H9 (cell line): ENCODE data around the gene ZNF503. TPM values are rescaled to one million over a fixed set of nuclear protein-coding genes. Genes with fewer than 3 reads are reported as not detected.

Experiments
- DNase-seq: peaks from one replicate; pipeline ENCODE4 v3.0.0-alpha.2; 2017
- H2AFZ ChIP-seq: one replicate; pipeline ENCODE4 v1.6.1; 2013; ENCODE audit warnings: mild to moderate bottlenecking, low read length, control low read depth, moderate library complexity
- H2AK5ac ChIP-seq: 2 replicates; pipeline ENCODE4 v1.6.1; 2013; ENCODE audit warnings: low read length, control low read depth, mixed read lengths; ENCODE audit not compliant: insufficient read length
- H2BK120ac ChIP-seq: one replicate; pipeline ENCODE4 v1.6.1; 2013; ENCODE audit warnings: low read depth, mild to moderate bottlenecking, low read length, control low read depth, inconsistent platforms; ENCODE audit not compliant: poor library complexity, severe bottlenecking
- H2BK12ac ChIP-seq: 2 replicates; pipeline ENCODE4 v1.6.1; 2013; ENCODE audit warnings: low read length, control low read depth, mixed read lengths, low read depth; ENCODE audit not compliant: insufficient read length
- H2BK15ac ChIP-seq: 2 replicates; pipeline ENCODE4 v1.6.1; 2013; ENCODE audit warnings: low read depth, low read length, control low read depth
- H2BK20ac ChIP-seq: one replicate; pipeline ENCODE4 v1.6.1; 2013; ENCODE audit warnings: low read depth, mild to moderate bottlenecking, low read length, control low read depth, inconsistent platforms; ENCODE audit not compliant: poor library complexity, severe bottlenecking
- H2BK5ac ChIP-seq: 2 replicates; pipeline ENCODE4 v1.6.1; 2013; ENCODE audit warnings: low read length, control low read depth, mixed read lengths; ENCODE audit not compliant: insufficient read length
- H3K14ac ChIP-seq: 2 replicates; pipeline ENCODE4 v1.6.1; 2013; ENCODE audit warnings: low read length, control low read depth; ENCODE audit not compliant: insufficient read depth
- H3K18ac ChIP-seq: 2 replicates; pipeline ENCODE4 v1.6.1; 2013; ENCODE audit warnings: low read depth, mild to moderate bottlenecking, mixed read lengths, low read length, control low read depth; ENCODE audit not compliant: insufficient read length
- H3K23ac ChIP-seq: 2 replicates; pipeline ENCODE4 v1.6.1; 2013; ENCODE audit warnings: low read length, control low read depth, mixed read lengths, low read depth; ENCODE audit not compliant: insufficient read length
- H3K23me2 ChIP-seq: 2 replicates; pipeline ENCODE4 v1.6.1; 2013; ENCODE audit warnings: low read depth, mild to moderate bottlenecking, mixed read lengths, low read length, control low read depth; ENCODE audit not compliant: insufficient read length, poor library complexity, severe bottlenecking
- H3K27ac ChIP-seq: 2 replicates; pipeline ENCODE4 v1.5.1; 2013; ENCODE audit warnings: low read length, control low read depth, mixed read lengths, low read depth; ENCODE audit not compliant: insufficient read length
- H3K27me3 ChIP-seq: 2 replicates; pipeline ENCODE4 v1.6.1; 2013; ENCODE audit warnings: low read length, control low read depth, inconsistent platforms; ENCODE audit not compliant: insufficient read depth
- H3K4ac ChIP-seq: 2 replicates; pipeline ENCODE4 v1.6.1; 2013; ENCODE audit warnings: low read depth, mild to moderate bottlenecking, control low read depth, inconsistent platforms, low read length, moderate library complexity
- H3K4me1 ChIP-seq: 2 replicates; pipeline ENCODE4 v1.6.1; 2013; ENCODE audit warnings: low read length, control low read depth, inconsistent platforms; ENCODE audit not compliant: insufficient read depth
- H3K4me2 ChIP-seq: 2 replicates; pipeline ENCODE4 v1.6.1; 2013; ENCODE audit warnings: low read length, control low read depth, mixed read lengths; ENCODE audit not compliant: insufficient read length, insufficient read depth
- H3K56ac ChIP-seq: 2 replicates; pipeline ENCODE4 v1.6.1; 2013; ENCODE audit warnings: low read depth, mild to moderate bottlenecking, mixed read lengths, low read length, control low read depth; ENCODE audit not compliant: insufficient read length
- H3K79me1 ChIP-seq: 2 replicates; pipeline ENCODE4 v1.6.1; 2013; ENCODE audit warnings: low read depth, mild to moderate bottlenecking, moderate library complexity, low read length, control low read depth, inconsistent platforms; ENCODE audit not compliant: insufficient read depth, poor library complexity, severe bottlenecking
- H3K79me2 ChIP-seq: 2 replicates; pipeline ENCODE4 v1.6.1; 2013; ENCODE audit warnings: low read length, control low read depth, inconsistent platforms; ENCODE audit not compliant: insufficient read depth
- H3K9ac ChIP-seq: 2 replicates; pipeline ENCODE4 v1.6.1; 2013; ENCODE audit warnings: low read length, control low read depth, mixed read lengths; ENCODE audit not compliant: insufficient read length; ENCODE audit errors: extremely low read depth
- H3K9me3 ChIP-seq: one replicate; pipeline ENCODE4 v1.6.1; 2013; ENCODE audit warnings: low read depth, low read length, inconsistent platforms; ENCODE audit not compliant: control insufficient read depth
- H3T11ph ChIP-seq: one replicate; pipeline ENCODE4 v1.6.1; 2013; ENCODE audit warnings: mild to moderate bottlenecking, low read length, control low read depth, inconsistent platforms
- H4K20me1 ChIP-seq: one replicate; pipeline ENCODE4 v1.6.1; 2013; ENCODE audit not compliant: control insufficient read depth, insufficient read length, insufficient read depth
- H4K5ac ChIP-seq: 2 replicates; pipeline ENCODE4 v1.6.1; 2013; ENCODE audit warnings: low read depth, mild to moderate bottlenecking, mixed read lengths, low read length, control low read depth; ENCODE audit not compliant: insufficient read length
- H4K8ac ChIP-seq: replicated peaks from 2 replicates; pipeline ENCODE4 v1.6.1; 2013; ENCODE audit warnings: low read length, control low read depth, mixed read lengths, low read depth; ENCODE audit not compliant: insufficient read length
- H4K91ac ChIP-seq: 2 replicates; pipeline ENCODE4 v1.6.1; 2013; ENCODE audit warnings: low read depth, mild to moderate bottlenecking, moderate library complexity, mixed read lengths, low read length, control low read depth; ENCODE audit not compliant: insufficient read length
- H3K27ac Mint-ChIP-seq, 3 experiments: 2 replicates in 2 of 3; 3 replicates in 1 of 3; pipeline ENCODE4 v1.8.0; 2020 to 2021; ENCODE audit warnings: mixed read lengths in 3 of 3, mild to moderate bottlenecking in 1 of 3, moderate library complexity in 1 of 3
- H3K27me3 Mint-ChIP-seq: 2 replicates; pipeline ENCODE4 v1.8.0; 2021; ENCODE audit warnings: low read depth, mild to moderate bottlenecking, moderate library complexity, mixed read lengths
- H3K36me3 Mint-ChIP-seq, 3 experiments: 2 replicates in 2 of 3; 3 replicates in 1 of 3; pipeline ENCODE4 v1.8.0; 2020 to 2021; ENCODE audit warnings: low read depth in 3 of 3, mixed read lengths in 3 of 3; ENCODE audit not compliant: insufficient read depth in 1 of 3
- H3K4me1 Mint-ChIP-seq, 2 experiments: 2 replicates each; pipeline ENCODE4 v1.8.0; 2020; ENCODE audit warnings: mixed read lengths in 2 of 2
- H3K4me3 Mint-ChIP-seq, 2 experiments: 2 replicates in 1 of 2; 3 replicates in 1 of 2; pipeline ENCODE4 v1.8.0; 2020 to 2021; ENCODE audit warnings: mild to moderate bottlenecking in 2 of 2, mixed read lengths in 2 of 2, moderate library complexity in 1 of 2
- H3K9me3 Mint-ChIP-seq, 2 experiments: 2 replicates in 1 of 2; 3 replicates in 1 of 2; pipeline ENCODE4 v1.8.0; 2020; ENCODE audit warnings: mild to moderate bottlenecking in 2 of 2, mixed read lengths in 2 of 2, moderate library complexity in 1 of 2
- CTCF ChIP-seq: fragments of 200-600 bp; sonication (generic); conservative IDR thresholded peaks from 3 replicates; pipeline ENCODE4 v1.8.0; 2021; ENCODE audit warnings: antibody characterized with exemption, mild to moderate bottlenecking
- WGBS: extraction: QIAGEN DNeasy Blood & Tissue Kit; methylation state at CpG from one replicate; pipeline ENCODE4 v1.1.7; 2013; ENCODE audit warnings: missing lambda C conversion rate, low lambda C conversion rate, mixed read lengths; ENCODE audit not compliant: insufficient read length; ENCODE audit errors: extremely low coverage; 5-methylcytosine and 5-hydroxymethylcytosine counted together
- total RNA-seq: library from RNA; stranded (reverse); gene quantifications from 2 replicates; pipeline ENCODE4 v1.2.1, GENCODE V29; 2021

The ZNF503 gene
- total RNA-seq, 1 experiment from 2014 or later, result 0.09 TPM

GRCh38 chr10:75432763-75433162 is 31.2 kb upstream of the ZNF503 start:
- Histone ChIP-seq H3K4ac (no peak overlapping the region), H3K4me1 (no peaks in the 10 kb centered on the region), H3K79me2 (no peaks in the 10 kb centered on the region), H2BK120ac (no peak overlapping the region), H3K9me3 (no peaks in the 10 kb centered on the region), H3K23me2 (no peaks in the 10 kb centered on the region), H3K14ac (no peak overlapping the region), H3K27me3 (peaks cover 70% of the 10 kb centered on the region), H4K5ac (no peak overlapping the region), H2BK12ac (no peak overlapping the region), H2BK15ac (no peak overlapping the region), H4K20me1 (no peaks in the 10 kb centered on the region), H2BK5ac (no peak overlapping the region), H2AFZ (no peak overlapping the region), H3K23ac (no peak overlapping the region), H3K56ac (no peak overlapping the region), H3K9ac (no peak overlapping the region), H3K4me2 (peak overlapping the region; percentile 26), H3T11ph (no peak overlapping the region), H2AK5ac (no peak overlapping the region), H3K18ac (no peak overlapping the region), H3K27ac (no peak overlapping the region), H4K8ac (no peak overlapping the region), H4K91ac (no peak overlapping the region), H2BK20ac (no peak overlapping the region), H3K79me1 (no peaks in the 10 kb centered on the region)
- peaks cover 97% of the 10 kb centered on the region for H3K27me3 Mint-ChIP-seq
- no peak overlapping the region; a peak in 1 of 5 replicates for H3K4me3 Mint-ChIP-seq
- no peak for TF ChIP-seq CTCF
- DNase-seq, result no peak
- no peaks in the 10 kb centered on the region for H3K36me3 Mint-ChIP-seq
- H3K4me1 Mint-ChIP-seq, result peaks cover 28 to 37% of the 10 kb centered on the region in 2 experiments
- no CpG with 5 or more reads among the region's 5 CpGs for WGBS
- H3K9me3 Mint-ChIP-seq, result no peaks in the 10 kb centered on the region; a peak in 2 of 5 replicates
- peak overlapping the region in 1 of 3 experiments; percentile 81; a peak in 1 of 7 replicates for H3K27ac Mint-ChIP-seq
